HepG2 (cell line): ENCODE data around the gene SLC22A5. TPM values are rescaled to one million over a fixed set of nuclear protein-coding genes. Genes with fewer than 3 reads are reported as not detected.

Experiments
- ATAC-seq: fragments of 200-7000 bp; cut with Tn5 transposase; 3 replicates; pipeline ENCODE4 v1.9.1; 2020; ENCODE audit warnings: mild to moderate bottlenecking, moderate library complexity
- BruUV-seq: library from RNA; stranded (reverse); fragments of 400-500 nt; replicated peaks from 2 replicates; lab custom pipeline; 2021; lab: Mats Ljungman, UMichigan
- CTCF ChIA-PET: fragments of 300-600 bp; formaldehyde crosslinking; extraction: SDS; loops from one replicate; lab custom pipeline; 2021; ENCODE audit warnings: low total read pairs, inconsistent platforms, low intra/inter-chr PET ratio; lab: Yijun Ruan, JAX
- POLR2A ChIA-PET: fragments of 350-600 bp; sonication (Branson Sonifier 250); formaldehyde crosslinking; loops from one replicate; lab custom pipeline; 2020; ENCODE audit warnings: antibody characterized with exemption, inconsistent platforms; lab: Yijun Ruan, JAX
- DNase-seq: peaks from one replicate; pipeline ENCODE4 v3.0.0-alpha.2; 2015; ENCODE audit warnings: low spot score
- FAIRE-seq: peaks from 3 replicates; lab custom pipeline; 2011; peaks lifted over from hg19 to GRCh38; lab: Jason Lieb, UNC
- H2AFZ ChIP-seq: one replicate; pipeline ENCODE4 v1.6.1; 2011; ENCODE audit warnings: low read length, inconsistent platforms
- H3K27ac ChIP-seq: fragments of 300-600 bp; 3 replicates; pipeline ENCODE4 v1.8.0; 2011; ENCODE audit warnings: mixed run types, mild to moderate bottlenecking, mixed read lengths, low read length, inconsistent platforms; ENCODE audit not compliant: insufficient read depth; ENCODE audit errors: extremely low read length
- H3K27me3 ChIP-seq, 2 experiments: fragments of 200-600 bp in 1 of 2; 2 replicates in 1 of 2; 3 replicates in 1 of 2; pipeline versions ENCODE4 v1.6.0 to v1.8.0; 2011; ENCODE audit warnings: low read length in 2 of 2, mild to moderate bottlenecking in 2 of 2, moderate library complexity in 2 of 2, inconsistent platforms in 1 of 2; ENCODE audit not compliant: insufficient read depth in 2 of 2, control insufficient read depth in 1 of 2
- H3K36me3 ChIP-seq, 2 experiments: fragments of 200-600 bp in 1 of 2; replicated peaks in 1 of 2; 2 replicates in 1 of 2; 3 replicates in 1 of 2; pipeline versions ENCODE4 v1.5.1 to v1.8.0; 2011; ENCODE audit warnings: low read length in 2 of 2, inconsistent platforms in 1 of 2; ENCODE audit not compliant: insufficient read depth in 2 of 2, control insufficient read depth in 1 of 2
- H3K4me1 ChIP-seq: 2 replicates; pipeline ENCODE4 v1.5.1; 2012; ENCODE audit warnings: low read length, inconsistent platforms; ENCODE audit not compliant: insufficient read depth
- H3K4me2 ChIP-seq: 2 replicates; pipeline ENCODE4 v1.6.0; 2011; ENCODE audit warnings: low read depth, low read length, inconsistent platforms
- H3K4me3 ChIP-seq, 3 experiments: fragments of 200-600 bp in 1 of 3; sonication (generic), shearing (Covaris generic) in 1 of 3; replicated peaks in 1 of 3; 2 replicates each; pipeline ENCODE4 v1.5.1; 2011 to 2016; ENCODE audit warnings: low read length in 3 of 3, inconsistent platforms in 2 of 3, low read depth in 2 of 3, mild to moderate bottlenecking in 2 of 3, control low read depth in 1 of 3, mixed read lengths in 1 of 3; ENCODE audit not compliant: insufficient read depth in 1 of 3
- H3K79me2 ChIP-seq: one replicate; pipeline ENCODE4 v1.6.1; 2011; ENCODE audit warnings: low read length, inconsistent platforms; ENCODE audit not compliant: insufficient read depth
- H3K9ac ChIP-seq: 2 replicates; pipeline ENCODE4 v1.6.0; 2011; ENCODE audit warnings: mild to moderate bottlenecking, low read depth, low read length, inconsistent platforms; ENCODE audit not compliant: insufficient read depth
- H3K9me3 ChIP-seq: 2 replicates; pipeline ENCODE4 v1.5.1; 2012; ENCODE audit warnings: mild to moderate bottlenecking, low read length
- H4K20me1 ChIP-seq: 2 replicates; pipeline ENCODE4 v1.6.0; 2011; ENCODE audit warnings: inconsistent platforms, mild to moderate bottlenecking, low read length, moderate library complexity; ENCODE audit not compliant: insufficient read depth
- CREBL2 ChIP-seq: sonication (generic); formaldehyde crosslinking; IDR thresholded peaks from 2 replicates; pipeline ENCODE4 v1.8.1; 2023; ENCODE audit warnings: missing genetic modification reagents, mild to moderate bottlenecking, borderline replicate concordance
- ERF ChIP-seq: IDR thresholded peaks from 2 replicates; pipeline ENCODE4 v1.6.1; 2018; ENCODE audit warnings: missing biosample characterization, missing genetic modification reagents
- KLF6 ChIP-seq: IDR thresholded peaks from 2 replicates; pipeline ENCODE4 v1.8.0; 2016; ENCODE audit warnings: missing biosample characterization, missing genetic modification reagents
- NFE2L1 ChIP-seq: sonication (generic); formaldehyde crosslinking; IDR thresholded peaks from 2 replicates; pipeline ENCODE4 v1.4.0; 2020; ENCODE audit warnings: missing genetic modification reagents, mild to moderate bottlenecking, borderline replicate concordance
- NFRKB ChIP-seq: fragments of 450-650 bp; IDR thresholded peaks from 2 replicates; pipeline ENCODE4 v1.6.1; 2017
- PPARG ChIP-seq: conservative IDR thresholded peaks from 2 replicates; pipeline ENCODE4 v1.6.1; 2016; ENCODE audit warnings: missing biosample characterization, missing genetic modification reagents
- PRMT3 ChIP-seq: sonication (generic); formaldehyde crosslinking; IDR thresholded peaks from 2 replicates; pipeline ENCODE4 v1.8.1; 2022; ENCODE audit warnings: low read depth, mild to moderate bottlenecking, moderate library complexity, missing genetic modification reagents, borderline replicate concordance
- SUZ12 ChIP-seq: fragments of 150-350 bp; IDR thresholded peaks from 2 replicates; pipeline ENCODE4 v1.6.1; 2014; ENCODE audit warnings: low read depth, low read length
- THYN1 ChIP-seq: sonication (generic); formaldehyde crosslinking; IDR thresholded peaks from 2 replicates; pipeline ENCODE4 v1.8.1; 2023; ENCODE audit warnings: low read depth, mild to moderate bottlenecking, moderate library complexity, missing genetic modification reagents, borderline replicate concordance
- YEATS4 ChIP-seq: sonication (generic); formaldehyde crosslinking; IDR thresholded peaks from 2 replicates; pipeline ENCODE4 v1.4.0; 2020; ENCODE audit warnings: missing genetic modification reagents, borderline replicate concordance
- ZBTB43 ChIP-seq: sonication (generic); formaldehyde crosslinking; conservative IDR thresholded peaks from 2 replicates; pipeline ENCODE4 v1.4.0; 2020; ENCODE audit warnings: missing genetic modification reagents
- ZNF124 ChIP-seq: sonication (generic); formaldehyde crosslinking; IDR thresholded peaks from 2 replicates; pipeline ENCODE4 v1.4.0; 2020; ENCODE audit warnings: missing genetic modification reagents
- ZNF207 ChIP-seq: fragments of 450-650 bp; IDR thresholded peaks from 2 replicates; pipeline ENCODE4 v1.6.1; 2016; ENCODE audit warnings: antibody characterized with exemption, borderline replicate concordance
- ZNF234 ChIP-seq: sonication (generic); formaldehyde crosslinking; conservative IDR thresholded peaks from 2 replicates; pipeline ENCODE4 v1.5.1; 2020; ENCODE audit warnings: mild to moderate bottlenecking, missing genetic modification reagents
- ZNF263 ChIP-seq: sonication (generic); formaldehyde crosslinking; IDR thresholded peaks from 2 replicates; pipeline ENCODE4 v1.4.0; 2020; ENCODE audit warnings: missing genetic modification reagents
- ZNF3 ChIP-seq: IDR thresholded peaks from 2 replicates; pipeline ENCODE4 v1.7.0; 2017; ENCODE audit warnings: inconsistent platforms
- ZNF484 ChIP-seq: sonication (generic); formaldehyde crosslinking; IDR thresholded peaks from 2 replicates; pipeline ENCODE4 v1.5.1; 2020; ENCODE audit warnings: mild to moderate bottlenecking, low read depth, missing genetic modification reagents, borderline replicate concordance
- ZNF749 ChIP-seq: sonication (generic); formaldehyde crosslinking; IDR thresholded peaks from 2 replicates; pipeline ENCODE4 v1.8.0; 2022; ENCODE audit warnings: mild to moderate bottlenecking, missing genetic modification reagents, moderate library complexity, borderline replicate concordance
- WGBS: methylation state at CpG from one replicate; pipeline ENCODE4 v1.1.6; 2017; ENCODE audit warnings: low lambda C conversion rate; 5-methylcytosine and 5-hydroxymethylcytosine counted together
- in situ Hi-C: cut with HindIII; loops from 2 replicates; pipeline ENCODE4 v1.10.0; 2017; ENCODE audit warnings: low pct_unique_long_range_greater_than_20kb; ENCODE audit not compliant: extremely low pct_ligation_motif_present
- intact Hi-C: fragments of 100-400 bp; cut with micrococcal nuclease; formaldehyde crosslinking; loops from one replicate; pipeline ENCODE4 v1.10.0; 2022; ENCODE audit not compliant: unreplicated experiment
- polyA plus RNA-seq, 8 experiments: library from polyadenylated mRNA; depleted of rRNA in 3 of 8; stranded (reverse) in 7 of 8; unstranded in 1 of 8; fragments of >200 nt; fragmentation: Illumina TruSeq in 4 of 8; extraction: Trizol in 4 of 8; gene quantifications; 2 replicates each; pipeline versions ENCODE4 v1.2.1 to v1.2.3, GENCODE V29; 2011 to 2016; ENCODE audit warnings: low read depth in 4 of 8, missing spikeins in 1 of 8, mixed read lengths in 1 of 8; ENCODE audit not compliant: insufficient read depth in 1 of 8
- total RNA-seq, 5 experiments: library from RNA; depleted of rRNA; stranded (reverse); fragments of >200 nt; fragmentation: Illumina TruSeq; extraction: Trizol; gene quantifications; 2 replicates each; pipeline ENCODE4 v1.2.3, GENCODE V29; 2016; ENCODE audit warnings: low read depth in 1 of 5

The SLC22A5 gene
- total and polyA plus RNA-seq, 2 of the 13 experiments (the other 11 are each of a cell fraction or from before 2014, with no cell fraction given): 7.1 to 15.1 TPM

- no peak overlapping the region for H3K4me3 ChIP-seq
- in situ Hi-C loops: loop anchor here (10.0 kb wide), 1 partner anchor 71 kb away; the partner anchor contains the start of gene IRF1
- no peaks in the 10 kb centered on the region for H3K9me3 ChIP-seq
- ATAC-seq (no peak), FAIRE-seq (no peak), DNase-seq (no peak)
- intact Hi-C loops: no loop called here
- no peaks in the 10 kb centered on the region; a peak in 1 of 5 replicates for H3K36me3 ChIP-seq
- TF ChIP-seq NFRKB: no peak
- TF ChIP-seq SUZ12: no peak
- H3K4me1 ChIP-seq: peaks cover 68% of the 10 kb centered on the region
- ChIA-PET POLR2A (interaction anchor here (1.1 to 6.7 kb wide), 9 partner anchors 32 to 129 kb away, joined by 4 to 86 read pairs (median 7); partner anchors contain the start of genes IRF1 and SLC22A4), CTCF (no interaction called here)
- H3K9ac ChIP-seq: peak overlapping the region; percentile 40
- H3K79me2 ChIP-seq: no peaks in the 10 kb centered on the region
- peak overlapping the region; percentile 46 for H3K4me2 ChIP-seq
- WGBS: 85% methylated on average over 3 of the region's 3 CpGs
- H3K27ac ChIP-seq: peak overlapping the region; percentile 68
- BruUV-seq: no TSS peak
- H4K20me1 ChIP-seq: no peaks in the 10 kb centered on the region
- H2AFZ ChIP-seq: no peak overlapping the region
- no peaks in the 10 kb centered on the region for H3K27me3 ChIP-seq
These were observed 54.0 kb downstream of the SLC22A5 start for GRCh38 chr5:132423438-132423898.

- H3K4me2 ChIP-seq: no peak overlapping the region
- no peaks in the 10 kb centered on the region for H3K27me3 ChIP-seq
- 92% methylated on average over 3 of the region's 3 CpGs for WGBS
- no peaks in the 10 kb centered on the region for H4K20me1 ChIP-seq
- in situ Hi-C loops (loop anchor here (10.0 kb wide), 1 partner anchor 70 kb away; the partner anchor contains the start of gene IRF1), intact Hi-C loops (no loop called here)
- CTCF ChIA-PET: no interaction called here
- H3K36me3 ChIP-seq: no peaks in the 10 kb centered on the region; a peak in 1 of 5 replicates
- POLR2A ChIA-PET: interaction anchor here (1.9 to 6.7 kb wide), 3 partner anchors 31 to 74 kb away, joined by 7 to 86 read pairs (median 7); no protein-coding TSS in a partner anchor
- H3K9ac ChIP-seq: no peak overlapping the region
- no peaks in the 10 kb centered on the region for H3K79me2 ChIP-seq
- H3K9me3 ChIP-seq: no peaks in the 10 kb centered on the region
- H3K27ac ChIP-seq: no peak overlapping the region
- H2AFZ ChIP-seq: no peak overlapping the region
- ATAC-seq: no peak
- H3K4me1 ChIP-seq: peaks cover 72% of the 10 kb centered on the region
- no peak for FAIRE-seq
- no TSS peak for BruUV-seq
- no peak for DNase-seq
- no peak overlapping the region for H3K4me3 ChIP-seq
- TF ChIP-seq ZNF3 (CRISPR knock-in tag) (no peak), ZNF484 (no peak), NFE2L1 (CRISPR knock-in tag) (no peak), ZNF749 (no peak), THYN1 (CRISPR knock-in tag) (no peak), ZBTB43 (CRISPR knock-in tag) (no peak), ZNF207 (no peak), ZNF263 (CRISPR knock-in tag) (no peak), PRMT3 (CRISPR knock-in tag) (no peak), YEATS4 (CRISPR knock-in tag) (no peak), PPARG (no peak), ERF (CRISPR knock-in tag) (no peak), KLF6 (CRISPR knock-in tag) (no peak), CREBL2 (CRISPR knock-in tag) (no peak), ZNF124 (CRISPR knock-in tag) (no peak), ZNF234 (CRISPR knock-in tag) (no peak)
These were observed 54.8 kb downstream of the SLC22A5 start for GRCh38 chr5:132424167-132424880.
